Stimulated activated CD8-positive, alpha-beta memory T cell treated with anti-CD3 and anti-CD28 coated beads, Interleukin-15, amount 100 ng/mL, for 24 hours (primary cell): ENCODE data around the gene PHEX.

Experiments
- DNase-seq: peaks from one replicate; pipeline ENCODE4 v3.0.0-alpha.2; 2020; ENCODE audit warnings: low read depth

PHEX gene

DNA sequence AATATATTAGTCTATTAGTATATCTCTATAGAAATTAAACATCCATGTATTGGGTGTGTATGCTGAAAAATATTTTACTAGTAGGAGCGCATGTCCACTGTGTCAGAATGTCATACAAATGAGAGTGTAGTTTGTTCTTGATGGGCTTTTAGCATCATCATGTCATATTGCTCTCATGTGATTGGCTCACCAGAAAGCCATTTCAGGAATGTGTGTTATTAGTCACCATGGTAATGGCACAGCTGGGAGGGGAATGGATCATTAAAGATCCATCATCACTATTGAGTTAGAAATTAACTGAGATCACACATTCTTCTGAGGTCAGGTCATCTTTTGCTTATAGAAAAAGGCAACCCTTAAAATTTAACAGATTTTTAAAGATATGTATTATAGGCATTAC, 77.3 kb downstream of the PHEX start:
- DNase-seq: no peak

DNA sequence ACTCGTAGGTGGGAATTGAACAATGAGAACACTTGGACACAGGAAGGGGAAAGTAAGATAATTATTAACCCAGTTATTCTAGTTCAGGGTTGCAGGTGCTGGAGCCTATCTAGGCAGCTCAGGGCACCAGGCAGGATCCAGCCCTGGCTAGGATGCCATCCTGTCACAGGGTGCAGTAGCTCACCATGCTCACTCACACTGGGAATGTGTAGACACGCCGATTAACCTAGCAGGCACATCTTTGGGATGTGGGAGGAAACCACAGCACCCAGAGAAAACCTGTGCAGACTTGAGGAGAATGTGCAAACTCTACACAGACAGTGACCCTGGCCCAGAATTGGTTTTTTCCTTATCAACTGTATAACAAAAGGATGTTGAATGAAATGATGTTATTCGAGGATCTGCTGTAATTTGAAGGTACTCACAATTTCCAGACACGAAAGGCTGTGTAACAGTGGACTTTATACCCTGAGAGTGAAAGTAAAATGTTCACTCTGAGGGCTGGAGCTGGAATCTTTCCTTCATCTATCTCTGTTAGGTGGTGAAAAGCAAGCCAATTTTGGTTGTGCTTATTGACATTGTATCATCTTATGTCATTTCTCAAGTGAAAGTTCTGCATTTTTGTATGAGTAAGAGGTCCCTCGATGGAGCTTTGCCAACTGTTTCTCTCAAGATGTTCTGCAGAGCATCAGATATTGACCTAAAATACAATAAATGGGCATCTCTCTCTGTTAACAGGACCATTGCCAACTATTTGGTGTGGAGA, 78.8 kb downstream of the PHEX start:
- DNase-seq: no peak

DNA sequence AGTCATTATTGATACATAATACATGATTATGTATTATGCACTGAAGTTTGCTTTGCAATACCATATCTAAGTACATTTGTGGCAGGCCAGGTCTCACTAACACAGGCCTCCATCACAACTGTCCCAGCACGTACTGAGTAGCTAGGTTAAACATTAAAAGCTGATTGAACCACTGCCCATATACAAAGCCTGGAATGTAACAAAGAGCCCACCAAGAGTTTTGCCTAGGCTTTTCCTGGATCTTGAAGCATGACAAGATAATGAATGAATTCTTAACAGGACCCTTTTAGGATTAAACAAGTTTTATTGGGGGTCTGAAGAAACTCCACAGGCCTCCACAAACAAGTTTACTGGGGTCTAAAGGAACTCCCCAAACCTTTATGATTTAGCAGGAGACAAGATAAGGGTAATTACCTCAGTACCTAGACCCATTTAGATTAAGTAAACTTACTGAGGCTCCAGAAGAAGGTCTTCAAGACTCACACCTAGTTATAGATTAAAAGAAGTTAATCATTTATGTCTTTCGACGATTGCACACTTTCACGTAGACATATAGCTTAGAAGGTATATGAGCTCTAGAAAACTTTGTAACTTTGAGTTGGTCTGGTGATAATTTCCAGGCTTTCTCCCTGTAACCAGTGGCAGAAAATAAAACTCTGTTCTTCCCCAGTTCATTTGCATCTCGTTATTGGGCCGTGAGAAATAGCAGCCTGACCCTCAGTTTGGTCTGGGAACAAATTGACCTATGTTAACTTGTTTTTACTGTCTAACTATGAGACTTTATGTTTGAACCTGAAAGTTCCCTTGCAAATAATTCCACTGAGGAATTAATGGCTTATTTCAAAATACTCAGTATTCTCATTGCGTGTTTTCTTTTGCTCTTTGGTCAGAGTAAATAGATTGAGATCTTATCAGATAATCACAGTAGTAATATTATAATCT, 84.8 kb downstream of the PHEX start:
- DNase-seq: no peak

DNA sequence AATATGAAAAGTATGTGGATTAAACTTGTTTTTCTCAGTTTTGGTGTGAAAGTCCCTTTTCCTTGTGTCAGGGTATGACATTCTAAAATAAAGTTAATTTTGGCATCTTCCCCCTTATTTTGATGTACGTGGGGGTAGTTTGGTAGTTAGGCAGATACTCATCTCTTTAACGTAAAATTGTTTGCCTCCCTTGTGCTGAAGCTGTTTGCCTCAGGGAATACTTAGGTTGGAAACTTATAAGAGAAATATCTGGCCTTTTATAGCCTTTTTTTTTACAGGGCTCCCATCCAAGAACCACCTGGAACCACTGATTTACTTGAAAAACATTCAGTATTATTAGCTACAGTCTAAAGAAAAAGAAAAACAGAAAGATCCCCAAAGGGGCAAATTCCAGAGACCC, 85.5 kb downstream of the PHEX start:
- DNase-seq: no peak

DNA sequence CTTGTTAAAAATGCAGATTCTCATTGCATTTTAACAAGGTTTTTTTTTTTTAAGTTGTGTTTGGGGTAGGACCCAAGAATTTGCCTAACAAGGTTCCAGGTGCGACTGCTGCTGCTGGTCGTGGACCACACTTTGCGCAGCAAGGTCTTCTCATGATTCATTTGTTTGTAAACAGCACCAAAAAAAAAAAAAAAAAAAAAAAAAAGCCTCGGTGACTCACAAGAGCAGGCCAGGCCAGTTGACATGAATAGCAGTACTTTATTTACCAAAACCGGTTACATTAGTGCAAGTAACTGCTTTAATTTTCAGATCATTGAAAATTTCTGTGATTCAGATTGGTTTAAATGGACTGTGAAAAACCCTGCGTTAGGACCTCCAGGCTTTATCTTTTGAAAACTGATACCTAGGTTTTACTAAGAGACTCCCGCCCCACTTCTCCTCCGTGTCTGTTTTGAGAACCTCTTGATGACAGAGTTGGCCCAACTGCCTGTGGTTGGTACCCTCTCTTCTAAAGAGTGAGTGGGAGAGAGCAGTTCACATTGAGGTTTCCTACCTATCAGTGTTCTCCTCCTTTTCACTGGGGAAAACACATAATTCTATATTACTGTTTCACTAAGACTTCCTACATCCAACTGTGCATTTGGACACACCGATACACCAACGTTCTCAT, 86.2 kb downstream of the PHEX start:
- no peak for DNase-seq

DNA sequence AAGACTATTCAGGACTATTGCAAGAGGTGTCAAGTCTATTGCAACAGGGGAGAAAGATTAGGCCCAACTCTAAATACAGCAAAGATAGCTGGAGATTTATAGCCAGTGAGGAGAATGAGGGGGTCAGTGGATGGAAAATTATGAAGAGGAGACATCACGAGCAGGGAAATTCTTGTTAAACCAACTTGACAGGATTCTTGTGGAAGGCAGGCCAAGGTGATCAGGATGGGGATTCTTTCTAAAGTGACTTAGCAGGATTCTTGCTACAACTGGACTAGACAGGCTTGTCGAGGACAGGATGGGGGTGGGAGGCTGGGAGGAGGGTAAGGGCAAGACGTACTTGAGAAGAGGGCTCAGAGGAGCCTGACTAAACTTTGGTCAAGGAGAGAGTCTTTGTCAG, 89.0 kb downstream of the PHEX start:
- no peak for DNase-seq

DNA sequence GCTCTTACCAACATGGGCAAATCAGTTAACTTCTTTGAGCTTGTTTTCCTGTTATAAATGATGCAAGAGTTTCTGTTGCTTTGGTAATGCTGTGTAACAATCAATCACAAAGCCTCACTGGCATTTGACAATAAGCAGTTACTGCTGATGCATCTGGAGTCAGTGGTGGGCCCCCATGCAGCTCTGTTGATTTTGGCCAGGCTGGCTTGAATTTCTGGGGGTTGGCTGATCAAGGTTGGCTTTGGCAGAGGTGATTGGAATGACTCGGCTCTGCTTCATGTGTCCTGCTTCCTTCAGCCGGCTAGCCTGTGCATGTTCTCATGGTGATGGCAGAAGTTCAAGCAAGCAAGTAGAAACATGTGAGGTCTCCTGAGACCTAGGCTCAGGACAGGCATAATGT, 90.4 kb downstream of the PHEX start:
- no peak for DNase-seq

DNA sequence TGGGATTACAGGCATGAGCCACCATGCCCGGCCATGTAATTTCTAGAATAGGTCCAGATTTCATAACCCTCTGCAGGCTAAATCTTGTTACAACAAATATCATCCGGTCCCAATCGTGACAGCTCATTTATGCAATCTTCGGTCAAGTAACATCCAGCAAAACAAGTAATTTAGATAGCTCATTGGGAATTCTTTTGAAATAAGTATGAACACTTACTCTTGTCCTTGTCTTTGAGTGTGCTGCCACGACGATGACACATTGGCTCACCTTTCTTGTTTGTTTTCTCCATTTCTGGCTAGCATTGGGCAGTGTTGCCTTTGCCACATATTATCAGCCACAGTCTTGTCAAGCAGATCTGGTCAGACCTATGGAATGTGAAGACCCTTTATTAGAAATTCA, 92.0 kb downstream of the PHEX start:
- no peak for DNase-seq

DNA sequence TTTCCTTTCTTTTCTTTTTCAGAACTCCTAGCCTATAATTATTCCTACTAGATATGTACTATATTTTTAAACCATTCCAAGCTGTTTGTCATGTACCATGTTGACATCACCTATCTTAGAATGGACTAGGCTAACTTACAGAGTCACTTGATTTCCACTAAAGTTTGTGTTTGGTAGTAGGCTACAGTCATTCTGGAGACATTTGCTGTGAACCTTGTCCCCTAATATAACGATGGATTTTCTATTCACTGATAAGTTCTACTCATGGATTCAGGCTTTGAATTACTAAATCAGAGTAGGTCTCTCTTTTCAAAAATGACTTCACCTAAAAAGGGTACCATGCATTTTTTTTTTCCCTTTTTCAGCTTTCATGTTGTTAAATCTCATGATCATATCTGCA, 93.4 kb downstream of the PHEX start:
- no peak for DNase-seq

DNA sequence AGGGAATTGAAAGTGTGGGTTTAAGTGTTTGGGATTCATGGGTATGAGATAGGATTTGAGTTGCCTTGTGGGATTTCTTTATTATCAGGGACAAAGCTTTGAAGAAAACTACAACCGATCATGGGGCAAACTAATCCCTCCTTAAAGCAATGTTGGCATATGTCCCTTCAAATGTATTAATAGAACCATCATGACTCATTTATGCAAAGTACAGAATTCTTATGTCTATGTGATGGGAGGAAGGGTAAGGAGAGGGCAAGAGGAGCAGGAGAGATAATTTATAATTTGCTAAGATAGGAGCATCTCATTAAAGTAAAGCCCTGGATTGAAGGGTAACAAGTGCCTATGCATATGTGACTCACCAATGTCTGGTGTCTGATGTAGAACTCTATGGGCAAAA, 94.2 kb downstream of the PHEX start:
- DNase-seq: no peak

DNA sequence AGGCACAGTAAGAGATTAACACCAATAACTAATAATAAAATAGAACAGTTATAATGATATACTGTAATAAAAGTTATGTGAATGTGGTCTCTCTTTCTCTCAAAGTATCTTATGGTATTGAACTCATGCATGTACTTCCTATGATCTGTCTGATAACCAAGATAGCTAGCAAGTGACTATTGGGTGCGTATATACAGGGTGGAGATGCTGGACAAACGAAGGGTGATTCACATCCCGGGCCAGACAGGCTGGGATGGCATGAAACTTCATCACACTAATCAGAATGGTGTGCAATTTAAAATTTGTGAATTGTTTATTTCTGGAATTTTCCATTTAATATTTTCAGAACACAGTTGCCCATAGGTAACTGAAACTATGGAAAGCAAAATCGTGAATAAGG, 96.8 kb downstream of the PHEX start:
- no peak for DNase-seq

DNA sequence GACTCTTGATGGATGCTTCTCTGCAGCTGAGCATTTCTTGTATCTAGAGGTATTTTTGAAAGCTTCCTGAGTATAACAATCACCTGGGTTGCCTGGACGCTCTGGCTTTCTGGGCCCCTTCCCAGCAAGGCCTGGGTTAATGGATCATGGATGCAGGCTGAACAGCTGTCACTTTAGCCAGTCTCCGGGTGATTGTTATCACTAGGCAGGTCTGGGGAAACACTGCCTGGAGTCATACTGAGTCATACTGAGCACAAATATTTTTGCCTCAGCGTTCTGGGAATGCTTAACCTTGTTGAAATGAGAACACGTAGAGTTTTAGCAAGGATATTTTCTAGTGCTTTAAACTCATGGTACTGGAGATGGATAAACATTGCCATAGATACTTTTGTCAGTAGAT, 102.6 kb downstream of the PHEX start:
- no peak for DNase-seq

DNA sequence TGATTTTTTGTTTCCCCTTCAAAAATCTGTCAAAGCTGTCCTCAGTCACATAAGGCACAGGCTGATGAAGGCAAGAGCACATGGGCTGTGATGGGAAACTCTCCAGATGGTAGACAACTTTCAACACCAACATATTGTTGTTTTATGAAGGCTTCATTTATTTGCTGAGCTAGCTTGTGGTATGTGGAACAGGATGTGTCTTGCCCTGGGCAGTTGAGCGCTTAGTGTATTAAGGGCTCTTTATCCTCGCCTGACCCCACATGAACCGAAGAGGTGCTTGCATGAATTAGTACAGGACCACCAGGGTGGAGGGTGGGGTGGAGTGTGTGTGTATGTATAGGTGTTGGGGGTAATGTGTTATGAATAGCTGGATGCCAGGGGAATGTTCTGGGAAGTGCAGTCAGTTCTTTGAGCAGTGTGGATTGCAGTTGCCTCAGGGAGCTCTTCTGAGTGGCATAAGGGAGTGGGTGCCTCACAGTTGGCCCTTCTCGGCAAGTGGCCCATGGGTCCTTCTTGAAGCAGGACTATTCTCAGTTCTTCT, 103.1 kb downstream of the PHEX start:
- DNase-seq: no peak

DNA sequence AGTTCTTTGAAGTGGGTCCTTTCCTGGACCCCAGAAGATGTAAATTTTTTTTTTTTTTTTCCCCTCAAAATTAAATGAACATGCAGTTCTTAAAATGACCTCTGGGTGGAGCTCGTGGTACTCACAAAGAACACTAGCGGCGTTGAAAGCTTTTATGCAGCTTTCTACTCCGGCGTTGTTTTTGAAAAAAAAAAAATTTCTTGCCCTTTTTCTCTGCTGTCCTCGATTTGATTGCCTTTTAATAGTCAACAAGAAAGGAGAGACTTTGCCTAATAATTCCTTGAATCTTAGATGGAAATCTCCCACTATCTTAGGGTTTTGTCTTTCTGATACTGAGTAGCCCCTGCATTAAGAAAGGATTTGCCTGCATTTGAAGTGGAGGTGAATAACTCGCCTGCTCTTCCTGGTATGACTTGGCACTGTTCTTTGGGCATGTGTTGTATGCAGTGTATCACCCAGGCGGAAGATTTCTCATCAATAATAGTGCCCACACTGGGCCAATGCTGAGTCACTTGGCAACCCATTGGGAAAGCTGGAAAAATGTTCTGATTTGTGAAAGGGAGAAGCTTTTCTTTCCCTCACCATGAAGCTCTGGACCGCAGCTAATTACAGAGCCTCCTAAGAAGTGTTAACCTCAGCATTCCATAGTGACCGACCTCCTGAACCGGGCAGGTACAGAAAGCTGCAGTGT, 104.0 kb downstream of the PHEX start:
- no peak for DNase-seq

DNA sequence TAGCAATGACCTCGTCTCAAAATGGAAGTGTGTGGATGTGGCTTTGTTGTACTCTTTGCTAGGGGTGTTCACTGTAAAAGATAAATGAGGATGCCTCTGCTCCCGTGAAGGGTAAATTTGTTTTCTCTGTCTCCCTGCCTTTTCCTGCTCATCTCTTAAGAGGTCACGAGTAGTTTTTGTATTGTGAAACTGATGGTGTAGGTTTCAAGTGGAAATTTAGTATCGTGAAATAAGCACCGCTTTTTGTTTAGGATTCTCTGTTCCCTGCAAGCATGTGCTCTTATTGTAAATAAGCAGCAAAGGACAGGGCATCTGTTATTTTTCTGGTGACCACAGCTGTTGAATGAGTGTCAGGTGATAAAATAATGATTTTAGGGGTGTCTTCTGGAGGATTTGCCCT, 104.6 kb downstream of the PHEX start:
- no peak for DNase-seq

DNA sequence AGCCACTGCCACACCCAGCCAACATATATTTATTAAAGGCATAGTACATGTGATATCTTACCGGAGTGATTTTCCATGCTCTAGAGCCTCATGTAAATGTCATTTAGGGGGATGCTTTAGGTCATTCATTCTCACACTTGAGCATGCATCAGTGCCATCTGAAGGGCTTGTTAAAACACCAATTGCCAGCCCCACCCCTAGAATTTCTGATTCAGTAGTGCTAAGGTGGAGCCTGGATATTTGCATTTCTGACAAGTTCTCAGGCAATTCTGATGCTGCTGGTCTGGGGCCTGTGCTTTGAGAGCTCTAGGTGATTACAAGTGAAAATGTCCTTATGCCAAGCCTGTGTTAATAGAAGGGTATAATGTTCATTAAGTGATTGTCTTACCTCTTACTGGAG, 107.7 kb downstream of the PHEX start:
- DNase-seq: no peak

DNA sequence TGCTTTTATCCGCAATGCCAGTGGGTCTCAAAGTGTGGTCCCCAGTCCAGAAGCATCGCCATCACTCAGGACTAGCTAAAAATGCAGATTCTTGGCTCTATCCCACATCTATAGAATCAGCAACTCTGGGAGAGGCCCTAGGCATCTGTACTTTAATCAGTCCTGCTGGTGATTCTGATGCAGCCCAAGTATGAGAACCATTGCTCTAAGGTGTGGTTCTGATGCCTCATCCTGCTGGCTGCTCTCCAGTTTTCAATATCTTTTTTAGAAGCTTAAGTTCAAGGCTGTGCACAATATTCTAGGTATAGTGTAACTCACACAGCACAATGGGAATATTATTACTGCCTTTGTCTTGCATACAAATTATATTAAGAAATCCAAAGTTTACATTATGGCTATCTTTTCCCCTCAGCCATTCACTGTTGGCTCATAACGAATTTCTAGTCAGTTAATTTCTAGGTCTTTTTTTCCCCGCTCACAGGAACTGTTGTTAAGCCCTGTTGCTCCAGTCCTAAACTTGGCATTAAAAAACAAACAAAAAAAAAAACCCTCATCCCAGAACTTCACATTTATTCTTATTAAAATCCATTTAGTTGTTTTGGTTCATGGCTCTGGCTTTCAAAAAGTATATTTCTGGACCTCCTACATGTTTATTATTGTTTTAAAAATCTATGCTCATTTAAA, 109.1 kb downstream of the PHEX start:
- DNase-seq: no peak

DNA sequence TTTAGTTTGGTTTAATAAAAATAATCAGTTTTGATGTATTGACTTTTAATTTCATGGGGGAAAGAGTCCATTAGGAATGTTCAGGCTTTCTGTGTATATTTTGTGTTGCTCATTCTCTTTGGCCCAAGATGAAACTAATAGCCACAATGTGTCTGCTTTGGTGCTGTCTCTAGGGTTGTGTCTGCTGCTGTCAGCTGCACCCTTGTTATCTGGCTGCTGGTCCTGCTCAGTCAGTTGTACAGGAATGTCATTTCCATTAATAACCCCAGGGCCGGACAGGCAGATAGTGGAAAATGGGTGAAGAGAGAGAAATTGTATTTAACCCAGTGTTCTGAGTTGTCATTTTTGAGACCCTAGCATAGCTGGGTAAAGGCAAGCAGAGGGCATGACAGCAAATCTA, 115.1 kb downstream of the PHEX start:
- no peak for DNase-seq

DNA sequence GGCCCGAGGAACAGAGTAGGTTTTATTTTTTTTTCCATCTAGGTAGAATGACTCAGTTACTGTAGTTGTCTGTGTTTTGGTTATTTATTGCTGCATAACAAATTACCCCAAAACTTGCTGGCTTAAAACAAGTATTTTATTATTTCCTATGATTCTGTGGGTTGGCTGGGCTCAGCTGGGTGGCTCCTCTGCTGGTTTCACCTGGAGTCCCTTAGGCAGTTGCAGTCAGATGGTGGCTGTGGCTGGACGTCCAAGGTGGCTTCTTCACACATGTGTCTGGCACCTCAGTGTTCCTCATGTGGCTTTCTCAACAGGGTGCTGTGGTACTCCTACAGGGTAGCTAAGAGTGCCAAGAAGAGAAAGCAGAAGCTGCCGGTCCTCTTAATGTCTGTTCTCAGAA, 115.8 kb downstream of the PHEX start:
- DNase-seq: no peak

DNA sequence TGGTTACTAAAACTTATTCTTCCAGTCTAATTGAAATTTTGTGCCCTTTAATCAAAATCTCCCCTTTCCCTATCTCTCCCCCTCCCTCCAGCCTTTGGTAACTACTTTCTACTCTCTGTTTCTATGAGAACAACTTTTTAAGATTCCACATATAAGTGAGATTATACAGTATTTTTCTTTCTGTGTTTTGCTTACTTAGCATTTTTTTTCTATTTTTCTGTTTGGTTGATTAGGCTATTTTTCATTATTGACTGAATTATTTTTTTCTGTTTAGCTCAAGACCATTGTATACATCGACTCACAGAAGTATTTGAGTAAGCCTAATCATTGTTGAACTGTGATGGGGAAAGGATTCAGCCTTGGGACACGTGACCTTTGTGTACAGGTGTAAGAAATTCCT, 116.4 kb downstream of the PHEX start:
- no peak for DNase-seq

DNA sequence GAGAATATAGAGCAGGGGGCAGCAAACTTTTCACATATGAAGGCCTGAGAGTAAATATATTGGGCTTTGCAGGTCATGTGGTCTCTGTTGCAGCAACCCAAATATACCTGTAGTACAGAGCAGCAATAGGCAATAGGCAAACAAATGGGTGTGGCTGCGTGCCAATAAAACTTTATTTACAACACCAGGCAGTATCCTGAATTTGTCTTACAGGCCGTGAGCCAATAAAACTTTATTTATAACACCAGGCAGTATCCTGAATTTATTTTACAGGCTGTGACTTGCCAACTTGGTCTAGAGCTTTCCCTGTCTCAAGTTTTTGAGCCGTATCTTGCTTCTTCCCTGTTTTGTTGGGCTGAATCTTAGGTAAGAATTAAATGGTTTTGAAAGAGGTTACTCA, 118.2 kb downstream of the PHEX start:
- DNase-seq: no peak
